Upper lobe of right lung (tissue), 1 donor: ENCODE measurements around the gene DSE. TPM values are rescaled to one million over a fixed set of nuclear protein-coding genes. Genes with fewer than 3 reads are reported as not detected.

ENCODE experiments used
- ATAC-seq: fragments of 200-7000 bp; cut with Tn5 transposase; one replicate; pipeline ENCODE4 v1.9.1; 2020; ENCODE audit warnings: mild to moderate bottlenecking, moderate library complexity
- DNase-seq: peaks from one replicate; pipeline ENCODE4 v3.0.0-alpha.2; 2020
- H3K27ac ChIP-seq: fragments of 200-600 bp; one replicate; pipeline ENCODE4 v1.8.0; 2022
- H3K27me3 ChIP-seq: fragments of 200-600 bp; one replicate; pipeline ENCODE4 v1.8.0; 2022; ENCODE audit warnings: mild to moderate bottlenecking
- H3K36me3 ChIP-seq: fragments of 200-600 bp; one replicate; pipeline ENCODE4 v1.8.0; 2022
- H3K4me1 ChIP-seq: fragments of 200-600 bp; one replicate; pipeline ENCODE4 v1.8.0; 2022
- H3K4me3 ChIP-seq: fragments of 200-600 bp; one replicate; pipeline ENCODE4 v1.8.0; 2022; ENCODE audit warnings: mild to moderate bottlenecking
- H3K9me3 ChIP-seq: fragments of 200-600 bp; one replicate; pipeline ENCODE4 v1.8.0; 2022
- intact Hi-C: fragments of 100-400 bp; cut with DNase I; formaldehyde crosslinking; loops from one replicate; pipeline ENCODE4 v1.11.0; 2022
- total RNA-seq: library from RNA; stranded (reverse); fragmentation: NEBNext Ultra II Directional; extraction: Animal tissue kit (Norgen Biotek cat#: 25700); gene quantifications from one replicate; pipeline ENCODE4 v1.2.1, GENCODE V29; 2021
- TF ChIP-seq, protein P1 (sequence below): fragments of 200-600 bp; IDR thresholded peaks from one replicate; pipeline ENCODE4 v1.8.0; 2022; ENCODE audit warnings: antibody characterized with exemption
- donor health status: DM: no; HTN: yes; CAD: no; lungs with severe emphysema.

DSE gene
- total RNA-seq, 1 donor from 2014 or later = 47.6 TPM

- Histone ChIP-seq H3K27me3 (no peaks in the 10 kb centered on the region), H3K36me3 (peaks cover 8% of the 10 kb centered on the region), H3K4me3 (no peak overlapping the region), H3K9me3 (no peaks in the 10 kb centered on the region), H3K4me1 (peaks cover 20% of the 10 kb centered on the region), H3K27ac (no peak overlapping the region)
- intact Hi-C loops = no loop called here
- no peak for DNase-seq
- no peak for ATAC-seq
- TF ChIP-seq, protein P1, sequence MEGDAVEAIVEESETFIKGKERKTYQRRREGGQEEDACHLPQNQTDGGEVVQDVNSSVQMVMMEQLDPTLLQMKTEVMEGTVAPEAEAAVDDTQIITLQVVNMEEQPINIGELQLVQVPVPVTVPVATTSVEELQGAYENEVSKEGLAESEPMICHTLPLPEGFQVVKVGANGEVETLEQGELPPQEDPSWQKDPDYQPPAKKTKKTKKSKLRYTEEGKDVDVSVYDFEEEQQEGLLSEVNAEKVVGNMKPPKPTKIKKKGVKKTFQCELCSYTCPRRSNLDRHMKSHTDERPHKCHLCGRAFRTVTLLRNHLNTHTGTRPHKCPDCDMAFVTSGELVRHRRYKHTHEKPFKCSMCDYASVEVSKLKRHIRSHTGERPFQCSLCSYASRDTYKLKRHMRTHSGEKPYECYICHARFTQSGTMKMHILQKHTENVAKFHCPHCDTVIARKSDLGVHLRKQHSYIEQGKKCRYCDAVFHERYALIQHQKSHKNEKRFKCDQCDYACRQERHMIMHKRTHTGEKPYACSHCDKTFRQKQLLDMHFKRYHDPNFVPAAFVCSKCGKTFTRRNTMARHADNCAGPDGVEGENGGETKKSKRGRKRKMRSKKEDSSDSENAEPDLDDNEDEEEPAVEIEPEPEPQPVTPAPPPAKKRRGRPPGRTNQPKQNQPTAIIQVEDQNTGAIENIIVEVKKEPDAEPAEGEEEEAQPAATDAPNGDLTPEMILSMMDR = no peak
These were observed 27.2 kb downstream of the DSE start for GRCh38 chr6:116397914-116398313.

DNA sequence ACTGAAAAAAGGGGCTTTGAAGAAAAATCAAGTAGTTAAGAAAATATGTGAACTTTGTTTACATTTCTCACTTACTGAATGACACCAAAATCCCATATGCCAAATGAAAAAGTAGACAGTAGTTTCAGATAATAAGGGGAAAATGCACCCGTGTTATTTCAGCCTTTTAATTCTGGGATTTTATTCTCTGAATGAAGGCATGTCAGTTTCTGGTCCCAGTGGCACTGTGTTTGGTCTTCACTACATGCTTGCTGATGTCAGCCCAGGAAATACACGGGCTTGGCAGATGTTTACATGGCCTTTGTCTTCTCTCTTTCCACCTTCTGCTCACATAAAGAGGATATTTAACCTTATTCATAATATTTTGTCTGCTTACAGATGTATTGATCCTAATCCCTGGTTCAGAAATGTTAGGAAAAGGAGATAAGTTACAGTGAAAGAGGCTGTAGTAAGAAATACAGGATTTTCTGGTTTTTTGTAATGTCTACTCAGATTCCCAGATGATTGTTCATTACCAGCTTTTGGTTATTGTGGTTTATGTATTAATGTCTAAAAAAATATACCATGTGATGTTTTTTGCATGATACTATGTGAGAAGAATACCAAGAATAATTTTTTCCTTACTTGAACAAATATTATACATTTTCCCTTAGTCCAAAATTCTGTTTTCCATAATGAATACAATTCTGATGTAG is 27.7 kb downstream of the DSE start:
- Histone ChIP-seq H3K9me3 (no peaks in the 10 kb centered on the region), H3K27ac (no peak overlapping the region), H3K4me3 (no peak overlapping the region), H3K27me3 (no peaks in the 10 kb centered on the region), H3K4me1 (peaks cover 18% of the 10 kb centered on the region), H3K36me3 (peaks cover 8% of the 10 kb centered on the region)
- TF ChIP-seq, protein P1 = no peak
- DNase-seq = no peak
- no peak for ATAC-seq
- intact Hi-C loops = no loop called here

DNA sequence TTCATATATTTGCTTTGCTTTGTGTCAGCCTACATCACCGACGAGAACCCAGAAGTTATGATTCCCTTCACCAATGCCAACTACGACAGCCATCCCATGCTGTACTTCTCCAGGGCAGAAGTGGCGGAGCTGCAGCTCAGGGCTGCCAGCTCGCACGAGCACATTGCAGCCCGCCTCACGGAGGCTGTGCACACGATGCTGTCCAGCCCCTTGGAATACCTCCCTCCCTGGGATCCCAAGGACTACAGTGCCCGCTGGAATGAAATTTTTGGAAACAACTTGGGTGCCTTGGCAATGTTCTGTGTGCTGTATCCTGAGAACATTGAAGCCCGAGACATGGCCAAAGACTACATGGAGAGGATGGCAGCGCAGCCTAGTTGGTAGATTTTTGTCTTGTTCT is 28.5 kb downstream of the DSE start:
- Histone ChIP-seq H3K27ac (no peak overlapping the region), H3K9me3 (no peaks in the 10 kb centered on the region), H3K4me3 (no peak overlapping the region), H3K27me3 (no peaks in the 10 kb centered on the region), H3K36me3 (peaks cover 8% of the 10 kb centered on the region), H3K4me1 (peaks cover 18% of the 10 kb centered on the region)
- DNase-seq (no peak), ATAC-seq (no peak)
- intact Hi-C loops = no loop called here
- TF ChIP-seq, protein P1 = no peak

- Histone ChIP-seq H3K27ac (no peak overlapping the region), H3K4me3 (no peak overlapping the region), H3K36me3 (peaks cover 8% of the 10 kb centered on the region), H3K27me3 (no peaks in the 10 kb centered on the region), H3K9me3 (no peaks in the 10 kb centered on the region), H3K4me1 (peaks cover 22% of the 10 kb centered on the region)
- ATAC-seq (no peak), DNase-seq (no peak)
- intact Hi-C loops = no loop called here
- TF ChIP-seq, protein P1 = no peak
These were observed 29.6 kb downstream of the DSE start for GRCh38 chr6:116400328-116400727.

GRCh38 chr6:116402108-116402937 is 31.6 kb downstream of the DSE start:
- no peak for ATAC-seq
- intact Hi-C loops = no loop called here
- TF ChIP-seq, protein P1 = no peak
- Histone ChIP-seq H3K36me3 (peaks cover 8% of the 10 kb centered on the region), H3K4me3 (no peak overlapping the region), H3K27me3 (no peaks in the 10 kb centered on the region), H3K9me3 (no peaks in the 10 kb centered on the region), H3K4me1 (peaks cover 14% of the 10 kb centered on the region), H3K27ac (no peak overlapping the region)
- no peak for DNase-seq
